ENCODE data around the gene OPCML. TPM values are rescaled to one million over a fixed set of nuclear protein-coding genes. Genes with fewer than 3 reads are reported as not detected.

The OPCML gene
- total and polyA plus RNA-seq, 7 experiments from 2014 or later = not detected

GRCh38 chr11:133197425-133197824, 334.9 kb downstream of the OPCML start:
- ChIA-PET POLR2A (no interaction called here), CTCF (no interaction called here)
- Mint-ChIP-seq H3K27ac (no peak overlapping the region), H3K9me3 (peaks cover 0 to 6% (median 2%) of the 10 kb centered on the region in 11 donors), H3K4me3 (no peak overlapping the region), H3K27me3 (peaks cover 7 to 19% (median 12%) of the 10 kb centered on the region in 5 donors), H3K36me3 (peaks cover 0 to 5% (median 0%) of the 10 kb centered on the region in 5 donors), H3K4me1 (no peaks in the 10 kb centered on the region)
- Histone ChIP-seq H3K27ac (ENCODE audit: low read depth, low read length) (no peak overlapping the region), H3K27me3 (ENCODE audit: control insufficient read depth in 2 of 2, insufficient read depth in 2 of 2, low read length in 2 of 2) (no peaks in the 10 kb centered on the region), H3K4me1 (ENCODE audit: control insufficient read depth in 2 of 2, insufficient read depth in 2 of 2, low read length in 2 of 2) (no peaks in the 10 kb centered on the region), H3K9me3 (ENCODE audit: control insufficient read depth in 2 of 3, low read length in 3 of 3) (no peaks in the 10 kb centered on the region), H3K36me3 (ENCODE audit: control insufficient read depth in 2 of 3, insufficient read depth in 3 of 3, low read length in 3 of 3) (no peaks in the 10 kb centered on the region), H3K4me3 (ENCODE audit: low read length) (no peak overlapping the region)
- no peak for ATAC-seq
- no peak for DNase-seq
- intact Hi-C loops (cut with micrococcal nuclease) = no loop called here

GRCh38 chr11:133191931-133192330, 340.4 kb downstream of the OPCML start:
- ChIA-PET POLR2A (no interaction called here), CTCF (no interaction called here)
- ATAC-seq (no peak), DNase-seq (no peak)
- Mint-ChIP-seq H3K36me3 (peaks cover 0 to 5% (median 0%) of the 10 kb centered on the region in 5 donors), H3K27me3 (peaks cover 6 to 12% (median 9%) of the 10 kb centered on the region in 5 donors), H3K4me3 (no peak overlapping the region), H3K27ac (no peak overlapping the region), H3K9me3 (peaks cover 0 to 9% (median 2%) of the 10 kb centered on the region in 11 donors), H3K4me1 (no peaks in the 10 kb centered on the region)
- Histone ChIP-seq H3K4me3 (ENCODE audit: low read length) (no peak overlapping the region), H3K27ac (ENCODE audit: low read depth, low read length) (no peak overlapping the region), H3K27me3 (ENCODE audit: control insufficient read depth in 2 of 2, insufficient read depth in 2 of 2, low read length in 2 of 2) (no peaks in the 10 kb centered on the region), H3K4me1 (ENCODE audit: control insufficient read depth in 2 of 2, insufficient read depth in 2 of 2, low read length in 2 of 2) (no peaks in the 10 kb centered on the region), H3K9me3 (ENCODE audit: control insufficient read depth in 2 of 3, low read length in 3 of 3) (no peaks in the 10 kb centered on the region), H3K36me3 (ENCODE audit: control insufficient read depth in 2 of 3, insufficient read depth in 3 of 3, low read length in 3 of 3) (no peaks in the 10 kb centered on the region)
- intact Hi-C loops (cut with micrococcal nuclease) = no loop called here

- no peaks in the 10 kb centered on the region for H3K4me1 ChIP-seq (ENCODE audit: control insufficient read depth in 2 of 2, insufficient read depth in 2 of 2, low read length in 2 of 2)
- DNase-seq = no peak
- H3K27ac ChIP-seq (ENCODE audit: low read depth, low read length) = no peak overlapping the region
- no peaks in the 10 kb centered on the region for H3K9me3 ChIP-seq (ENCODE audit: control insufficient read depth in 2 of 3, low read length in 3 of 3)
- Mint-ChIP-seq H3K27ac (no peak overlapping the region), H3K27me3 (peaks cover 0 to 16% (median 3%) of the 10 kb centered on the region in 5 donors), H3K4me1 (no peaks in the 10 kb centered on the region), H3K4me3 (no peak overlapping the region), H3K9me3 (peaks cover 0 to 4% (median 0%) of the 10 kb centered on the region in 11 donors), H3K36me3 (no peaks in the 10 kb centered on the region)
- intact Hi-C loops (cut with micrococcal nuclease) = no loop called here
- ATAC-seq = no peak
- no peaks in the 10 kb centered on the region for H3K36me3 ChIP-seq (ENCODE audit: control insufficient read depth in 2 of 3, insufficient read depth in 3 of 3, low read length in 3 of 3)
- ChIA-PET CTCF (no interaction called here), POLR2A (no interaction called here)
- no peaks in the 10 kb centered on the region for H3K27me3 ChIP-seq (ENCODE audit: control insufficient read depth in 2 of 2, insufficient read depth in 2 of 2, low read length in 2 of 2)
- no peak overlapping the region for H3K4me3 ChIP-seq (ENCODE audit: low read length)
Observed at GRCh38 chr11:133181667-133182066, 350.6 kb downstream of the OPCML start.

GRCh38 chr11:133181066-133181465, 351.2 kb downstream of the OPCML start:
- intact Hi-C loops (cut with micrococcal nuclease) = no loop called here
- Histone ChIP-seq H3K36me3 (ENCODE audit: control insufficient read depth in 2 of 3, insufficient read depth in 3 of 3, low read length in 3 of 3) (no peaks in the 10 kb centered on the region), H3K4me3 (ENCODE audit: low read length) (no peak overlapping the region), H3K27me3 (ENCODE audit: control insufficient read depth in 2 of 2, insufficient read depth in 2 of 2, low read length in 2 of 2) (no peaks in the 10 kb centered on the region), H3K4me1 (ENCODE audit: control insufficient read depth in 2 of 2, insufficient read depth in 2 of 2, low read length in 2 of 2) (no peaks in the 10 kb centered on the region), H3K27ac (ENCODE audit: low read depth, low read length) (no peak overlapping the region), H3K9me3 (ENCODE audit: control insufficient read depth in 2 of 3, low read length in 3 of 3) (no peaks in the 10 kb centered on the region)
- Mint-ChIP-seq H3K36me3 (no peaks in the 10 kb centered on the region), H3K27ac (no peak overlapping the region), H3K27me3 (peaks cover 0 to 16% (median 3%) of the 10 kb centered on the region in 5 donors), H3K4me1 (no peaks in the 10 kb centered on the region), H3K4me3 (no peak overlapping the region), H3K9me3 (peaks cover 0 to 4% (median 0%) of the 10 kb centered on the region in 11 donors)
- POLR2A ChIA-PET = no interaction called here
- ATAC-seq = no peak
- DNase-seq = no peak
- CTCF ChIA-PET = no interaction called here

- Mint-ChIP-seq H3K4me3 (no peak overlapping the region), H3K27ac (no peak overlapping the region), H3K27me3 (peaks cover 0 to 16% (median 3%) of the 10 kb centered on the region in 5 donors), H3K36me3 (no peaks in the 10 kb centered on the region), H3K4me1 (no peaks in the 10 kb centered on the region), H3K9me3 (peaks cover 0 to 4% (median 0%) of the 10 kb centered on the region in 11 donors)
- no peaks in the 10 kb centered on the region for H3K36me3 ChIP-seq (ENCODE audit: control insufficient read depth in 2 of 3, insufficient read depth in 3 of 3, low read length in 3 of 3)
- no peak overlapping the region for H3K27ac ChIP-seq (ENCODE audit: low read depth, low read length)
- intact Hi-C loops (cut with micrococcal nuclease) = no loop called here
- H3K27me3 ChIP-seq (ENCODE audit: control insufficient read depth in 2 of 2, insufficient read depth in 2 of 2, low read length in 2 of 2) = no peaks in the 10 kb centered on the region
- H3K4me1 ChIP-seq (ENCODE audit: control insufficient read depth in 2 of 2, insufficient read depth in 2 of 2, low read length in 2 of 2) = no peaks in the 10 kb centered on the region
- H3K9me3 ChIP-seq (ENCODE audit: control insufficient read depth in 2 of 3, low read length in 3 of 3) = no peaks in the 10 kb centered on the region
- no peak for DNase-seq
- no peak for ATAC-seq
- POLR2A ChIA-PET = no interaction called here
- CTCF ChIA-PET = no interaction called here
- no peak overlapping the region for H3K4me3 ChIP-seq (ENCODE audit: low read length)
Observed at GRCh38 chr11:133180201-133180600, 352.1 kb downstream of the OPCML start.

GRCh38 chr11:133176748-133177147, 355.6 kb downstream of the OPCML start:
- Histone ChIP-seq H3K27ac (ENCODE audit: low read depth, low read length) (no peak overlapping the region), H3K27me3 (ENCODE audit: control insufficient read depth in 2 of 2, insufficient read depth in 2 of 2, low read length in 2 of 2) (no peaks in the 10 kb centered on the region), H3K36me3 (ENCODE audit: control insufficient read depth in 2 of 3, insufficient read depth in 3 of 3, low read length in 3 of 3) (no peaks in the 10 kb centered on the region), H3K9me3 (ENCODE audit: control insufficient read depth in 2 of 3, low read length in 3 of 3) (no peaks in the 10 kb centered on the region), H3K4me3 (ENCODE audit: low read length) (no peak overlapping the region), H3K4me1 (ENCODE audit: control insufficient read depth in 2 of 2, insufficient read depth in 2 of 2, low read length in 2 of 2) (no peaks in the 10 kb centered on the region)
- intact Hi-C loops (cut with micrococcal nuclease) = no loop called here
- no peak for ATAC-seq
- H3K9me3 Mint-ChIP-seq = peaks cover 0 to 8% (median 0%) of the 10 kb centered on the region in 11 donors
- CTCF ChIA-PET = no interaction called here
- H3K4me3 Mint-ChIP-seq = no peak overlapping the region
- H3K27me3 Mint-ChIP-seq = peaks cover 0 to 16% (median 3%) of the 10 kb centered on the region in 5 donors
- DNase-seq = no peak
- H3K36me3 Mint-ChIP-seq = no peaks in the 10 kb centered on the region
- peaks cover 0 to 2% (median 0%) of the 10 kb centered on the region in 7 donors for H3K4me1 Mint-ChIP-seq
- no peak overlapping the region for H3K27ac Mint-ChIP-seq
- POLR2A ChIA-PET = no interaction called here

GRCh38 chr11:133175103-133175502, 357.2 kb downstream of the OPCML start:
- no peaks in the 10 kb centered on the region for H3K4me1 ChIP-seq (ENCODE audit: control insufficient read depth in 2 of 2, insufficient read depth in 2 of 2, low read length in 2 of 2)
- Mint-ChIP-seq H3K27me3 (peaks cover 0 to 16% (median 3%) of the 10 kb centered on the region in 5 donors), H3K27ac (no peak overlapping the region), H3K9me3 (peaks cover 0 to 8% (median 0%) of the 10 kb centered on the region in 11 donors), H3K36me3 (no peaks in the 10 kb centered on the region), H3K4me1 (peaks cover 0 to 2% (median 0%) of the 10 kb centered on the region in 7 donors), H3K4me3 (no peak overlapping the region)
- no peaks in the 10 kb centered on the region for H3K27me3 ChIP-seq (ENCODE audit: control insufficient read depth in 2 of 2, insufficient read depth in 2 of 2, low read length in 2 of 2)
- intact Hi-C loops (cut with micrococcal nuclease) = no loop called here
- ChIA-PET POLR2A (no interaction called here), CTCF (no interaction called here)
- H3K36me3 ChIP-seq (ENCODE audit: control insufficient read depth in 2 of 3, insufficient read depth in 3 of 3, low read length in 3 of 3) = no peaks in the 10 kb centered on the region
- DNase-seq (no peak), ATAC-seq (no peak)
- no peak overlapping the region for H3K4me3 ChIP-seq (ENCODE audit: low read length)
- no peaks in the 10 kb centered on the region for H3K9me3 ChIP-seq (ENCODE audit: control insufficient read depth in 2 of 3, low read length in 3 of 3)
- H3K27ac ChIP-seq (ENCODE audit: low read depth, low read length) = no peak overlapping the region

Measured in naive thymus-derived CD4-positive, alpha-beta T cell (primary cell).